Measurements from ENCODE around the gene YES1.

- TF ChIP-seq YY1 (IDR thresholded peaks at IDR 0.05; ENCODE audit: low read depth, low read length) (no peak), POLR2A (IDR thresholded peaks at IDR 0.05; ENCODE audit: control extremely low read depth in 1 of 2, low read depth in 2 of 2, low read length in 2 of 2) (no peak), CEBPB (IDR thresholded peaks at IDR 0.05; ENCODE audit: low read depth, low read length) (no peak), GABPA (IDR thresholded peaks at IDR 0.05; ENCODE audit: borderline replicate concordance, insufficient read depth, low read length) (no peak), CREB1 (IDR thresholded peaks at IDR 0.05) (no peak), KDM1A (IDR thresholded peaks at IDR 0.05; ENCODE audit: borderline replicate concordance, low read length) (no peak), CHD7 (IDR thresholded peaks at IDR 0.05; ENCODE audit: insufficient replicate concordance, low read length) (no peak), RFX5 (IDR thresholded peaks at IDR 0.05; ENCODE audit: borderline replicate concordance, low read depth, low read length) (no peak)
- TF ChIP-seq, protein P1, sequence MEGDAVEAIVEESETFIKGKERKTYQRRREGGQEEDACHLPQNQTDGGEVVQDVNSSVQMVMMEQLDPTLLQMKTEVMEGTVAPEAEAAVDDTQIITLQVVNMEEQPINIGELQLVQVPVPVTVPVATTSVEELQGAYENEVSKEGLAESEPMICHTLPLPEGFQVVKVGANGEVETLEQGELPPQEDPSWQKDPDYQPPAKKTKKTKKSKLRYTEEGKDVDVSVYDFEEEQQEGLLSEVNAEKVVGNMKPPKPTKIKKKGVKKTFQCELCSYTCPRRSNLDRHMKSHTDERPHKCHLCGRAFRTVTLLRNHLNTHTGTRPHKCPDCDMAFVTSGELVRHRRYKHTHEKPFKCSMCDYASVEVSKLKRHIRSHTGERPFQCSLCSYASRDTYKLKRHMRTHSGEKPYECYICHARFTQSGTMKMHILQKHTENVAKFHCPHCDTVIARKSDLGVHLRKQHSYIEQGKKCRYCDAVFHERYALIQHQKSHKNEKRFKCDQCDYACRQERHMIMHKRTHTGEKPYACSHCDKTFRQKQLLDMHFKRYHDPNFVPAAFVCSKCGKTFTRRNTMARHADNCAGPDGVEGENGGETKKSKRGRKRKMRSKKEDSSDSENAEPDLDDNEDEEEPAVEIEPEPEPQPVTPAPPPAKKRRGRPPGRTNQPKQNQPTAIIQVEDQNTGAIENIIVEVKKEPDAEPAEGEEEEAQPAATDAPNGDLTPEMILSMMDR (IDR thresholded peaks at IDR 0.05; ENCODE audit: control extremely low read depth in 1 of 3, insufficient read depth in 1 of 3, low read depth in 1 of 3, low read length in 3 of 3): no peak
- TF ChIP-seq, protein P2, sequence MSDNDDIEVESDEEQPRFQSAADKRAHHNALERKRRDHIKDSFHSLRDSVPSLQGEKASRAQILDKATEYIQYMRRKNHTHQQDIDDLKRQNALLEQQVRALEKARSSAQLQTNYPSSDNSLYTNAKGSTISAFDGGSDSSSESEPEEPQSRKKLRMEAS (IDR thresholded peaks at IDR 0.05): no peak
These were observed 29.8 kb upstream of the YES1 start for GRCh38 chr18:841647-842370.
